GM21381 (cell line): ENCODE measurements around the gene ARPC1A.
"Not testable (repeated sequence)": the region's sequence is repeated elsewhere in the genome, so short reads cannot be mapped to it uniquely, and the experiment has no call there.

ENCODE experiments used
- ATAC-seq: cut with Tn5 transposase; IDR thresholded peaks from one replicate; pipeline ENCODE4 v1.9.1; 2021; ENCODE audit warnings: mild to moderate bottlenecking, moderate library complexity; ENCODE audit not compliant: unreplicated experiment

Gene ARPC1A

GRCh38 chr7:99406557-99406956 lies 80.9 kb downstream of the ARPC1A start:
- ATAC-seq: no peak

DNA sequence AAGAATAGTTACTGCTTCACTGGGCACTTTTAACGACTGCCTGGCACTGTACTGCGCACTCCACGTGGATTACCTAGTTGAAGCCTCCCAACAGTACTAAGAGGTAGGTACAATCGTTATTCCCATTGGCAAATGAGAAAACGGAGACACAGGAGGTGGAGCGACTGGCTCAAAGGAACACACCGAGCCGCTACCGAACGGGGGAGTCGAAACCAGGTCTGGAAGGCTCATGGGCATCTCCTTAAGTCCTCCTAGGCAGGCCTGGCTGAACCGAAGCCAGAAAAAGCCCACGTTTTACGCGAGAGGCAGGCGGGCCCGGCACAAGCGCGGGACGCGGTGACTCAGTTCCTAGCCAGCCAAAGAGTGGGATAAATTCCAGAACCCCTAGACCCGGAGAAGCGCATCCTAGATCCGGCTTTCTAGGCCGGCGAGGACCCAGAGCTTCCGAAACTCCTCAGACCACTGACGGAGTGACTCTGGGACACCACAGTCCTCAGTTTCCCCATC lies 82.2 kb downstream of the ARPC1A start:
- ATAC-seq: no peak

GRCh38 chr7:99408379-99409191 lies 82.9 kb downstream of the ARPC1A start, which contains the start of the genes BUD31 and PDAP1:
Gene BUD31 (plus strand): TSS chr7:99408969. CDS start chr7:99411093, 2,124 bp downstream.
Gene PDAP1 (minus strand): TSS chr7:99408597. CDS start chr7:99408548, 49 bp downstream.
- ATAC-seq: peak; percentile 74

DNA sequence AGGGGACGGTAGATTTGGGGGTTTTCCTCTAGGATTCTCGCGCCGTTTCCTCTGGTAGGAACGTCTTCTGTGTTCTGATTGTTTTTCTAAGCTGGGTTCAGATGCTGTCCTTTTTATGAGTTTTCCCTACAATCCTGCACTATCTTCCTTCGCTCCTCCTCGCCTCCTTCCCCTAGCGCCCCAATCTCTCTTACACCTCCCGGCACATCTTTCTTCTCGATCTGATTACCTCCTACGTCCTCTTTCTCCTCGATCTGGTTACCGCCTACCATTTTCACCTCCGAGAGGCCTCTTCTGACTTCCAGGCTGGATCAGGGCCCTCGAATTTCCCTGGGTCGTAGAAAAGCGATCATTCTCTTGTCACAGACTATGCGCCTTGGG lies 83.5 kb downstream of the ARPC1A start:
- ATAC-seq: no peak

DNA sequence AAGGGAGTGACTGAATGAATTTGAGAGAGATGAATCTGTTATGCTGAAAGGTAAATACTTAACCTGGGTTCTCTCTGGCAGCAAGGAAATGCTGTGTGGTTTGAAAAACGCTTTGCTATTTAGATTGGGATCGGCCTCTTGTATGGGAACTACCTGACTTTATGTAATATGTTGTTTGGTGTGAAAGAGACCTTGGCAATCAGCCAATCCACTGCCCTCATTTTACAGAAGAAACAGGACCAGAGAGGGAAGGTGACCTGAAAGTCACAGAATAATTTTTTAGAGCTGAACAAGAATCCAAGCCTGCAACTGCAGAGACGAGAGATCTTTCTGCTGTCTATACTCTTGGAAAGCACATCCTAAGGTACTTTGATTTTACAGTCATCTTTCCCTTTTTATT lies 84.1 kb downstream of the ARPC1A start:
- no peak for ATAC-seq

DNA sequence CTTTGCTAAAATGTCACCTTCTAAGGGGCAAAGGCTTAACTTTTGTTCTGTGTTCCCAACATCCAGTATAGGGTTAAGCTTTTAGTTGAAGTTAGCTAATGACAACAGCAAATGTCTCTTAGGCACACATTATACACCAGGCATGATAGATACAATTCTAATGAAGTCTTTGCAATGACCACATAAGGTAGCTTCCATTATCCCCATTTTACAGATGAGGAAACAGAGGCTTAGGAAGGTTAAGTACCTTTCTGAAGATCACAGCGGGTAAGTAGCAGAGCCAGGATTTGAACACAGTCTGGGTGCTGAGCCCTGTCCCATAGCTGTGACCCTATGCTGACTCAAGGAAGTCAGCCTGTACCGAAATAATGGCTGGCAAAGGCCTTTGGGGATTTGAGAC lies 84.9 kb downstream of the ARPC1A start:
- ATAC-seq: no peak

DNA sequence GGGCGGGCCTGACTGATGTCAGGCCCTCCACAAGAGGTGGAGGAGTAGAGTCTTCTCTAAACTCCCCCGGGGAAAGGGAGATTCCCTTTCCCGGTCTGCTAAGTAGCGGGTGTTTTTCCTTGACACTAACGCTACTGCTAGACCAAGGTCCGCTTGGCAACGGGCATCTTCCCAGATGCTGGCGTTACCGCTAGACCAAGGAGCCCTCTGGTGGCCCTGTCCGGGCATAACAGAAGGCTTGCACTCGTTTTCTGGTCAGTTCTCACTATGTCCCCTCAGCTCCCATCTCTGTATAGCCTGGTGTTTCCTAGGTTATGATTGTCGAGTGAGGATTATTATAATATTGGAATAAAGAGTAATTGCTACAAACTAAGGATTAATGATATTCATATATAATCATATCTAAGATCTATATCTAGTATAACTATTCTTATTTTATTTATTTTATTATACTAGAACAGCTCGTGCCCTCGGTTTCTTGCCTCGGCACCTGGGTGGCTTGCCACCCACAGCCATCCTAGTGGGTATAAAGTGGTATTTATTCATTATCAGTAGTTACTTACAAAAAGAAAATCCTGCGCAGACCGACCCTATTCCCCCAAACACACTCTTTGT lies 89.9 kb downstream of the ARPC1A start:
- not testable (repeated sequence) for ATAC-seq
